DOHH2 (cell line): ENCODE results near the gene YIPF1.

Source experiments
- H3F3A ChIP-seq: fragments of 200-600 bp; sonication (generic), shearing (Covaris generic); 2 replicates; pipeline ENCODE4 v1.6.0; 2016; ENCODE audit warnings: antibody characterized with exemption, mild to moderate bottlenecking; ENCODE audit not compliant: control insufficient read depth, insufficient read depth
- H3K27ac ChIP-seq: fragments of 200-600 bp; sonication (generic); 2 replicates; pipeline ENCODE4 v1.5.1; 2014; ENCODE audit warnings: low read depth, mild to moderate bottlenecking, low read length, moderate library complexity
- H3K27me3 ChIP-seq: fragments of 200-600 bp; sonication (generic); 2 replicates; pipeline ENCODE4 v1.6.1; 2014; ENCODE audit warnings: mild to moderate bottlenecking, low read length, mixed read lengths; ENCODE audit not compliant: control insufficient read depth
- H3K36me3 ChIP-seq: fragments of 200-600 bp; sonication (generic); 2 replicates; pipeline ENCODE4 v1.6.1; 2014; ENCODE audit warnings: mild to moderate bottlenecking, low read length, moderate library complexity, mixed read lengths; ENCODE audit not compliant: control insufficient read depth
- H3K4me1 ChIP-seq: fragments of 200-600 bp; sonication (generic); 2 replicates; pipeline ENCODE4 v1.6.1; 2014; ENCODE audit warnings: mild to moderate bottlenecking, low read length, mixed read lengths; ENCODE audit not compliant: control insufficient read depth
- H3K4me2 ChIP-seq: fragments of 200-600 bp; sonication (generic); 2 replicates; pipeline ENCODE4 v1.6.0; 2014; ENCODE audit warnings: mild to moderate bottlenecking, low read length, moderate library complexity
- H3K4me3 ChIP-seq: fragments of 200-600 bp; sonication (generic); 2 replicates; pipeline ENCODE4 v1.5.1; 2014; ENCODE audit warnings: mild to moderate bottlenecking, low read length, mixed read lengths
- H3K79me2 ChIP-seq: fragments of 200-600 bp; sonication (generic); 2 replicates; pipeline ENCODE4 v1.6.1; 2014; ENCODE audit warnings: mild to moderate bottlenecking, low read length, mixed read lengths; ENCODE audit not compliant: control insufficient read depth
- H3K9me2 ChIP-seq: fragments of 200-600 bp; sonication (generic); replicated peaks from 2 replicates; pipeline ENCODE4 v1.6.1; 2014; ENCODE audit warnings: mild to moderate bottlenecking, low read length, mixed read lengths; ENCODE audit not compliant: control insufficient read depth
- H3K9me3 ChIP-seq: fragments of 200-600 bp; sonication (generic); 2 replicates; pipeline ENCODE4 v1.6.1; 2014; ENCODE audit warnings: antibody characterized with exemption, low read length, mixed read lengths; ENCODE audit not compliant: control insufficient read depth, insufficient read depth
- H4K20me1 ChIP-seq: fragments of 200-600 bp; sonication (generic); 2 replicates; pipeline ENCODE4 v1.6.0; 2014; ENCODE audit warnings: low read depth, mild to moderate bottlenecking, antibody characterized with exemption, low read length, moderate library complexity; ENCODE audit not compliant: control insufficient read depth, insufficient read depth
- CTCF ChIP-seq: fragments of 200-600 bp; sonication (generic); IDR thresholded peaks from one replicate; pipeline ENCODE4 v1.5.1; 2014; ENCODE audit warnings: antibody characterized with exemption, mild to moderate bottlenecking, low read depth, low read length; ENCODE audit not compliant: poor library complexity, severe bottlenecking
- EZH2phosphoT487 ChIP-seq: fragments of 200-600 bp; sonication (generic); IDR thresholded peaks from 2 replicates; pipeline ENCODE4 v1.6.1; 2017; ENCODE audit warnings: borderline replicate concordance, mild to moderate bottlenecking, antibody characterized with exemption, low read length, moderate library complexity, mixed read lengths

YIPF1 gene

DNA sequence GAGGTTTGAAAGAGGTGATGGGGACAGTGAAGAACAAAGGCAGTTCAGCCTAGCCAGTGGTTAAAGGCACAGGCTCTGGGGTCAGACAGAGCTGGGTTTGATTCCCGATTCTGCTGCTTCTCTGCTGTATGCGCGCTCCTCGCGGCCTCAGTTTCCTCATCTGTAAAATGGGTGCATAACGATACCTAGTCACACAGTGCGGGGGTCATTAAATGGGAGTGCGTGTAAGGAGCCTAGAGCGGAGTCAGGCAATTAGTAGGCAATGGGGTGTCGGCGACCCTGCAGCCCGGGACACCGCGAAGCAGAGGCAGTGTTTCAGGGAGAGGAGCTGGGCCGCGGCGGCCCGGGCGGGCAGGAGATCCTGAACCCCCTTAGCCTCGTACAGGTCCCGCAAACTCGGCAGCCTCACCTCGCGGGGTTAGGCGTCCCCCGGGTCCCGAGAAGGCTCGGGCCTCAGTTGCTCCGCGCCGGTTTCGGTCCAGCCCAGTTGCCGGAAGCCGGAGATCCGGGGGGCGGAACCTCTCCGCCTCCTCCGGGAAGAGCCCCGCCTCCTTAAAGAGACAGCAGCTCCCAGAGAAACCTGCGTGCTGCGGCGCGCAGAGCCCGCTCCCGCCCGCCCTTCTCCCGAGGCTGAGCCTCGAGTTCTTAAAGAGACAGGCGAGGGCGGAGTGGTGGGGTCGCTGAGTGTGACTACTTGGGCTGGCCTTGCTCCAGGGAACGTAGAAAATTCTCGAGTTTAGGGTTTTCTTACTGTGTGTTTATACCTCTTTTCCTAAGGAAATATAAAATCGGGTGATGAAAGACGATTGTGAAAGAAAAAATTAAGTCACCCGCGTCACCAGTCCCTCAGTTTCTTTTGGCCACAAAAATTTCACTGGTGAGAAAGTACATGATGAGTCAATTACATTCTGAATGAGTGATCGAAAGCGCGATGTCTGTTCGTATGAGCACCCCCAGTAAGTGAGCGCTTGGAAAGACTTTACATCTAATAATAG is at the start of gene YIPF1:
YIPF1 (minus strand) TSS at position 494 of the 995 bp plus-strand sequence. CDS start 860 bp downstream, outside the sequence.
- Histone ChIP-seq H3K36me3 (no peaks in the 10 kb centered on the region), H3K9me2 (no peaks in the 10 kb centered on the region), H3K9me3 (no peaks in the 10 kb centered on the region), H3K79me2 (no peaks in the 10 kb centered on the region), H3K4me1 (peaks cover 23% of the 10 kb centered on the region), H3K4me3 (peak within 1 kb of the TSS; percentile 91), H3F3A (peaks cover 4% of the 10 kb centered on the region; the same call in 1 of the 2 replicates), H4K20me1 (no peaks in the 10 kb centered on the region), H3K27ac (no peak within 1 kb of the TSS), H3K4me2 (peak within 1 kb of the TSS; percentile 76), H3K27me3 (0 out of 2 replicates have a peak, but pooled peaks cover under 1% of the 10 kb centered on the region)
- TF ChIP-seq CTCF (no peak), EZH2phosphoT487 (no peak)

- Histone ChIP-seq H3K4me1 (0 out of 2 replicates have a peak, but pooled peaks cover 4% of the 10 kb centered on the region), H4K20me1 (no peaks in the 10 kb centered on the region), H3K27me3 (no peaks in the 10 kb centered on the region), H3K9me2 (no peaks in the 10 kb centered on the region), H3K4me3 (no peak overlapping the region), H3K79me2 (peaks cover 28% of the 10 kb centered on the region), H3K36me3 (peaks cover 59% of the 10 kb centered on the region), H3K9me3 (peaks cover 9% of the 10 kb centered on the region), H3K27ac (no peak overlapping the region), H3F3A (peaks cover 6% of the 10 kb centered on the region; the same call in 1 of the 2 replicates), H3K4me2 (no peak overlapping the region)
- TF ChIP-seq CTCF (no peak), EZH2phosphoT487 (no peak)
Measured at GRCh38 chr1:53938136-53938830, 48.7 kb upstream of the YIPF1 start.

- Histone ChIP-seq H3K36me3 (peaks cover 49% of the 10 kb centered on the region), H3K79me2 (peaks cover 12% of the 10 kb centered on the region), H3K4me3 (no peak overlapping the region), H3F3A (peaks cover 6% of the 10 kb centered on the region; the same call in 1 of the 2 replicates), H3K9me3 (peaks cover 9% of the 10 kb centered on the region), H4K20me1 (no peaks in the 10 kb centered on the region), H3K27ac (no peak overlapping the region), H3K4me1 (no peaks in the 10 kb centered on the region), H3K9me2 (no peaks in the 10 kb centered on the region), H3K4me2 (no peak overlapping the region), H3K27me3 (no peaks in the 10 kb centered on the region)
- no peak for TF ChIP-seq CTCF
- no peak for TF ChIP-seq EZH2phosphoT487
Measured at GRCh38 chr1:53936430-53936829, 46.8 kb upstream of the YIPF1 start.
